GM19238 (cell line): ENCODE measurements around the gene SH3BGRL3.
"Not testable (repeated sequence)": the region's sequence is repeated elsewhere in the genome, so short reads cannot be mapped to it uniquely, and the experiment has no call there.

Source experiments
- DNase-seq: peaks from one replicate; pipeline ENCODE4 v3.0.0; 2011; ENCODE audit warnings: low spot score; ENCODE audit not compliant: insufficient read length

The SH3BGRL3 gene

DNA sequence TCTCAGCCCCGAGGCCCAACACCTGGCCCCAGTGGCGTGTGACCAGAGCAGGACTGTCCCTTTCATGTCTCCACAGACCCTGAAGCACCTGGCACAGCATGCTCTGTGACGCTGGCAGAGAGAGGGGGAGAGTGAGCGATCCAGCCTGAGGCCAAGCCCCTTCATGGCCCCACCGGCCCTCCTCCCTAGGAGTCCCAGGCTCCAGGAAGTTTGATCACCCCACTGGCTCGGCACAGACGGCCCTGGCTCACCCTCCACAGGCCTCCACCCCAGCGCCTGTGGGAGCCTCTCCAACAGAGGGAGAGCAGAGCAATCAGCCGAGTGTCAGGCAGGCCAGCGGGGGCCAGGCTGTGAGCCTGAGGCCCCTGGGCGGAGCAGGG lies 11.0 kb downstream of the SH3BGRL3 start:
- no peak for DNase-seq

DNA sequence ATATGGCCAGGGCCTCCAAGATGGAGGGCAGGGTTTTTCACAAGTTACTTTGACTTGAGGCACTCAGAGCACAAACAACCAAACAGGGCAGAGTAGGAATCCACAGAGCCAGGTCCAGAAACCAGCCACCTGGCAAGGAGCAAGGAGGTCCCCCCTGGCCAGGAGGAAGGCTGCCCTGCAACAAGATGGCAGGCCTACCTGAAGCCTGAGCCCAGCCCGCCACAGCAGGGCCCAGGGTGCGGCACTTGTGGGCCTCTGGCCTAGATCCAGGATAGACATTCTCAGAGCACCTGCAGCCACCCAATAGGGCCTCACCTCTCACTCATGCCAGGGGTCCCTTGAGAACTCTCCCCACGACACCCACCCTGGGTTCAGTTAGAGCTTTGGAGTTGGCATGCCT lies 11.5 kb downstream of the SH3BGRL3 start:
- no peak for DNase-seq

DNA sequence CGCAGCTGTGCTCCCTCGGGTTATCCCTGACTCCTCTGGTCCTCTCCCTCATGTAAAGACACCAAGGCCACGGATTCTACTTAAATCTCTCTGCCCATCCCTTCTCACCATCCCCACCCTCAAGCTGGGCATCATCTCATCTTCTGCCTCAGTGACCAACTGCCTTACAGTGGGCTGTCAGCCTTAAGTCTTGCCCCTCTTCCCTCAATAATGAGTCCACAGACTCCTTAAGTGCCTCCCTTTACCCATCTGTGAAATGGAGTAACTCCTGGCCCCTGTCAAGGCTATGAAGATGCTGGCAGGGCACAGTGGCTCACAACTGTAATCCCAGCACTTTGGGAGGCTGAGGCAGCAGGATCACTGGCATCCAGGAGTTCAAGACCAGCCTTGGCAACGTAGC lies 12.1 kb downstream of the SH3BGRL3 start:
- DNase-seq = no peak

DNA sequence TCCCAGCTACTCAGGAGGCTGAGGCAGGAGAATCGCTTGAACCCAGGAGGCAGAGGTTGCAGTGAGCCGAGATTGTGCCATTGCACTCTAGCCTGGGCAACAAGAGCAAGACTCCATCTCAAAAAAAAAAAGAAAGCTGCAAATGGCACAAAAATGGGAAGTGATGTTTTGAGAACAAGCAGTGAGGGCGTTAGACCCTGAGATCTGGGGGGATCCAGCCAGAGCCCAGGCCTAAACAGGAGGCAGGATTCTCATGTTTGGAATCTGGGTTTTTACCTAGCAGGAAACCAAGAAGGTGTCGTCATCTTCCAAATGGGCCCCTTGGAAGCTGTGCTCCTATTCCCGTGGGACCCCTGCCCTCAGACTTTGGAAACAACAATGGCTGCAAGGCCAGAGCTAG lies 12.8 kb downstream of the SH3BGRL3 start:
- DNase-seq = not testable (repeated sequence)

DNA sequence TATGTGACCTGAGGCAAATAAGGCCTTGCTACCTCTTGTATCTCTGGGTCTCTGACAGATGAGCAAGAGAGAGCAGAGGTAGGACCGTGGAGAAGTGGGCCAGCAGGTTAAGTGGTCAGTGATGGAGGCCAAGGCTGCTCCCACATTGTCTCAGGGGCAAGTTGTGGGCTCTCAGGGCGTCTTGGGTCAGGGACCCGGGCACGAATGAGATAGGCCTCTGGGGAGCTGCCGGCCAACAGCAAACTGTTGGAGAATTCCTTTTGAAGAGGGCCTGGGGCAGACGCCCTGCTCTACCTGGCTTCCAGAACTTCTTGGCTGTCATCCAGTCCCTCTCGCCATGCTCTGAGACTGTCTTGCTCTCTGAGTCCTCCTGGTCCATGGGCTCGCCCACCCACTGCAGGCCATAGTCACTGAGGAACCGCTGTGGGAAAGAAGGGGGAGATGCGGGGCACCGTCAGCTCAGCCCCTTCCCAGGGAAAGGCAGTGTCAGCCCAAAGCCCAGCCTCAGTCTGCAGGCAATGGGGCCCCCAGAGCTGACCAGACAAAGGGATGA lies 14.1 kb downstream of the SH3BGRL3 start:
- no peak for DNase-seq

DNA sequence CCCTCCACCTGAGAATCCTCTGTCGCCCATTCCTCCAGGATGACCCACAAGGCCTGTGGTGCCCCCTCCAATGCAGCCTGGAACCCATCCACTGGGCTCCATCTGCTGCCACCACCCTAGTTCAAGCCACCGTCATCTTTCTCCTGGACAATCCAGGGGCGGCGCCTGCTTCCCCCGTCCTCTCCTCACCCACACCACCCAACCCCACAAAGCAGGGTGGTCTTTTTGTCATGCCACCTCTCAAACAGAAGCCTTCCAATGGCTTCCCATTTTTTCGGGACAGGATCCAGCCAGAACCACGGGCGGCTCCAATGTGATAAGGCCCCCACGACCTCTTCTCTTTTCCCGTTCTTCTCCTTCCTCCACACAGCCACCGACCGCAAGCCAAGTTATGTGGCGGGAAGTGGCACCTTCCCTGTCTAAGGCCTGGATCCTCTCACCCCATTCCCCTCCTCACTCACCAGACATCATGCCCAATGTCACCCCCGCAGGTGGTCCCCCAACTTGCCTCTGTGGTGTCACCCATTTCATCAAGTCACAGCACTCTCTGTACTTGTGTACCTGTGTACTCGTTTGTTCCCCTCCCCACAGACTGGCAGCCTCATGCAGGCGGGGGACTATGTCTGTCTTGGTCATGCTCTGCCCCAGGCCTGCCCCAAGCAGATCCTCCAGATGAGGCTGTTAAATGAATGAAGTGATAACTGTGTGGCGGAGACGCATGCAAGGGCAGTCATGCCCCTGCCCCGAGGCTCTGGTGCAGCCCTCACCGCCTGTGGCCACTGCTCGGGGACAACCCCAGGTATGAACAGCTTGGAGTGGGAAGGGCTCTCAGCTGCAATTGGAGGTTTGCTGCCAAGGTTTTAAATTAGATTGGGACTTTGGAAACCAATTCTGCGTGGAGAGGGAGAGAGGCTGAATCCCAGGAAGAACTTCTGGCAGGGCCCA lies 15.6 kb downstream of the SH3BGRL3 start:
- DNase-seq = no peak

DNA sequence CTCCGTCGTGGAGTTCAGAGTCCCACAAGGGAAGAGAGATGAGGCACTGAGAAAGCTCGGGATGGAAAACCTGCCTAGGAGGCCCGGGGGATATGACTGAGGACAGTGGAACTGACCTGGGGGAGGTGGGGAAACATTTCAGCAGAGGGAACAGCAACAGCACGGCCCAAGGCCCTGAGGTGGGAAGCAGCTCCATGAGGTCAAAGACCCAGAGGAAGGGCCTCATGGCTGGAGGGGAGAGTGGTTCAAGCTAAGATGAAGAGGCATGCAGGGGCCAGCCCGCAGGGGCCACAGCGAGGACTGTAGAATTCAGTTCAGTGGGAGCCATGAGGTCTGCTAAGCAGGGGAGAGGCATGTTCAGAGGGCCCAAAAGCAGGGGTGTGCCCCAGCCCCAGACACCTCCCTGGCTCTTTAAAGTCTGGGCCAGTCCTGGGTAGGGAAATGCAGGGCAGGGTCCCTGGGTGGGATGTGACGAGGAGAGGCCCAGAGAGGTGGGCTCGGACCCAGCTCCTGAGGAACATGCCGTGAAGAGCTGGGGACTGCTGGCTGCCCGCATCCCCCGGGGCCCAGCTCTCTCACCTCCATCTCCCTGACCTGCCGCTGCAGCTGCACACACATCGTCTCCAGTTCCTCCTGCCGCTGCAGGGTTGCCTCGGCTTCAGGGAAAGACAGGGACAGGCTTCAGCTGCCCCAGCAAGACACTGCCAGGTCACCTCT lies 16.6 kb downstream of the SH3BGRL3 start:
- no peak for DNase-seq

DNA sequence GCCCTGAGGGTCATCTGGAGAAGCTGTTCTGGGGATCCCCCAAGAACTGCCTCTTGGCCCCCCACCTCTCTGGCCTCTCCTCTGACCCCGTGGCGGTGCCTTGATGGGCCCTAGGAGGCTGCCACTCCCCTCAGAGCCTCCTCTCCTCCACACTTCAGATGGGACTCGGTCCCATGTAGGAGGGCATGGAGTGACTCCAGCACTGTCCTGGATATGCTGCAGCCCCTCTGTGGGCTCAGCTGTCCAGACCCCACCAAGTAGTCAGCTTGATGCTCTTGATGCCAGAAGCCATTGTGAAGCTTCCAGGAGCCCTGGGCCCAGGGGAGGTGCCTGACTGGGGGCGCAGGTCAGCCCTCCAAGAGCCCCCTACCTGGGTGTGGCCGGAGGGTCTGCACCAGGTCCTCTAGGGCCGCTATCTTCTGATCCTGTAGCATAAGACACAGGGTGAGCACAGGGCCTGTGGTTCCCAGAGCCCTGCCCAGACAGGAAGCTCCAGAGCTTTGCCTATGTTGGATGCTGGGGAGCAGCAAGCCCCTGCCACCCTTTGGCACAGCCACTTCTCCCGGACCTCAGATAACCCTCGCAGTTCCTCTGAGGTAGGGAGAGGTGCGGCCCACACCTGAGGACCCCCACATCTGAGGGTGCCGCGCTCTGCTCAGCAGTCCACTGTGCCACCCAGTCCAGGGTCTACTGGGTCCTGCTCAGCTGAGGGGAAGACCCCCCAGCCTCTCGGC lies 17.3 kb downstream of the SH3BGRL3 start:
- DNase-seq = no peak

DNA sequence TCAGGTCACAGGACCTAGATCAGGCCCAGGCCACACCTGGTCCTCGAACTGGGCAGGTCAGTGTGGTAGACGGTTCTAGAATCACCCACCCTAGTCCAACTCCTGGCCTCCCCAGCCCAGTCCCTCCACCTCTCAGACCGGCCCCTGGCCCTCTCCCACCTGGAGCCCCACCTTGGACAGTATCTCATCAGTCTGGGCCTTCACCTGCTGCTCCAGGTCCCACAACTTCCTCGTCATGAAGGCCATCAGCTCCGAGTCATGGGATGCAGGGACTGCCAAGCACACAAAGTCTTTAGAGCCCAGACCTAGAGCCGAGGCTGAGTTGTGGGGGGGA lies 17.9 kb downstream of the SH3BGRL3 start:
- DNase-seq = no peak

DNA sequence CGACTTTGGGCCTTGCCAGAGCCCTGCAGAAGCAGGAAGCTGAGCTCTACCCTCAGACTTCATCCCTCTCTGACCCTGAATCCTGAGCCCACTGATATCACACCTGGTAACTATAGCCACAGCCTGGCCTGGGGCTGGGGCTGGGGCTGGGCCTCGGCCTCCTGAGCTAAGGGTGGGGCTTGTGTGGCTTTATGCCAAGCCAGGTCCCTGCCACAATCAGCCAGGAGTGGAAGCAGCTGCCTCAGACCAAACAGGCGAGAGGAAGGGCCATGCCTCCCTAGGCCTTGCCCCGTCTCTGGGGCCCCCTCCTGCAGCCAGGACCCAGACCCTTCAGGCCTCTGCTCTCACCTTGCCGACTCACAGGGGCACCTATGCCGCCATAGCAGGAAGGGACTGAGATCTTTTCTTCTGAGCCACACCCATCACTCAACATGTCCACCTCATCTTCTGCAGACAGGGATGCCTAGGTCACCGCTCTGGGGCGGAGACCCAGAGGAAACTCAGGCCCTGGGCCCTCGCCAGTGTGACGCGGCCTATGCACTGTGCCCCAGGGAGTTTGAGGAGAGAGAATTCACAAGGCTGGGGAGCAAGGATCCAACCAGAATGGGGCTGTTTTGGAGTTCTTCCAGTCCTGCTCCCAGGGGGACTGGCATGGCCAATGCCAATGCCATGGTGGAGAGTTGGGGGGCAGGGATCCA lies 20.8 kb downstream of the SH3BGRL3 start:
- no peak for DNase-seq

DNA sequence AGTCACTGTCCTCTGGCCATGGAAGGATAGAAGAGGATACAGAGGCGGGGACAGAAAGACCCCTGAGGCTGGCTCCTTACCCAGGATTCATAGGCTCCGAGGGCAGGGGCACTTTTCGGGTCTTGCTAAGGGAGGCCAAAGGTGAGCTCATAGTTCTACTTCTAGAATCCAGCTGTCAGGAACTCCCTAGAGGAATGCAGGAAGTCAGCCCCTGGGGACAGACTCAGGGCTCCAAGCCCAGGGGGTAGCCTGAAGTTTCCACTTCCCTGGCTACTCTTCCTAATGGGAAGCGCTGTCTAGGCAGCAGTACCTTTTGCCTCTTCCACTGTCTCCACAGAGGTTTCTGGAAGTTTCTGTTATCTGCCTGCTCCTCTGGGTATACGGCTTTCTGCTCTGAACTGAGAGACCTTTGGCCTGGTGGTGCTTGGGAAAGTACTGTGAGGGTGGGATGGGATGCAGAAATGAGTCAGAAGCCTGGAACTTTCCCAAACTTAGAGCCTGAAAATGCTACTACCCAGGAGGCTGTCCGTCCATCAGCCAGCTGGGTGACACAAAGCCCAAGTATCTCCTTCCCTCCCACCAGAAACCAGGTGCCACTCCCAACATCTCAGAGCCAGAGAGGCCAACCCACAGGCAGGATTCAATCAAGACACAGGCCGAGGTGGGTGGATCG lies 23.0 kb downstream of the SH3BGRL3 start:
- no peak for DNase-seq

DNA sequence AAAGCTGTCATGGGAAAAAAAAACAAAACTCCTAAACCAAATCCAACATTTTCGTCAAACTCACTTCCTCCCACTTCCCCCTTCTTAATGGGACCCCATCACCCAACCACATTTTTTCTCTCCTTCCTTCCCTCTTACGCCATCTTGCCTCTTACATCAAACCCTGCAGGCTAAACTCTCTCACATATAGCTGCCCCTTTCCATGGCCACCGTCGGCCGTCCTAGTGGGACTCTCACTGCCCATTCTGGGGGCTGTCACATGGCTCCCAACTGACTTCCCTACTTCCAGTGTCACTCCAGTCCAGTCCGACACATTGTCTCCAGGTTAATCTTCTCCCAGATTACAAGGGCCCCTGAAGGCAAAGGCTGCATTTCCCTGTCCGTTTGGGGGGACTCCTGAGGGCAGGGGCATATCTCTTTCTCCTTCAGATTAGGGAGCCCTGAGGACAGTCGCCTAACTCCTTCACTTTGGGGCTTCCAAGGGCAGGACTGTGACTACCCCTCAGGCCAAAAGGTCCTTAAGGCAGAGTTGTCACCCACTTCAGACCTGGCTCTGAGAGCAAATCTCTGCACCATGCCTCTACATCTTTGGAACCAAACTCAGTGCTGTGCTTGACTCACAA lies 25.9 kb downstream of the SH3BGRL3 start:
- DNase-seq = no peak

DNA sequence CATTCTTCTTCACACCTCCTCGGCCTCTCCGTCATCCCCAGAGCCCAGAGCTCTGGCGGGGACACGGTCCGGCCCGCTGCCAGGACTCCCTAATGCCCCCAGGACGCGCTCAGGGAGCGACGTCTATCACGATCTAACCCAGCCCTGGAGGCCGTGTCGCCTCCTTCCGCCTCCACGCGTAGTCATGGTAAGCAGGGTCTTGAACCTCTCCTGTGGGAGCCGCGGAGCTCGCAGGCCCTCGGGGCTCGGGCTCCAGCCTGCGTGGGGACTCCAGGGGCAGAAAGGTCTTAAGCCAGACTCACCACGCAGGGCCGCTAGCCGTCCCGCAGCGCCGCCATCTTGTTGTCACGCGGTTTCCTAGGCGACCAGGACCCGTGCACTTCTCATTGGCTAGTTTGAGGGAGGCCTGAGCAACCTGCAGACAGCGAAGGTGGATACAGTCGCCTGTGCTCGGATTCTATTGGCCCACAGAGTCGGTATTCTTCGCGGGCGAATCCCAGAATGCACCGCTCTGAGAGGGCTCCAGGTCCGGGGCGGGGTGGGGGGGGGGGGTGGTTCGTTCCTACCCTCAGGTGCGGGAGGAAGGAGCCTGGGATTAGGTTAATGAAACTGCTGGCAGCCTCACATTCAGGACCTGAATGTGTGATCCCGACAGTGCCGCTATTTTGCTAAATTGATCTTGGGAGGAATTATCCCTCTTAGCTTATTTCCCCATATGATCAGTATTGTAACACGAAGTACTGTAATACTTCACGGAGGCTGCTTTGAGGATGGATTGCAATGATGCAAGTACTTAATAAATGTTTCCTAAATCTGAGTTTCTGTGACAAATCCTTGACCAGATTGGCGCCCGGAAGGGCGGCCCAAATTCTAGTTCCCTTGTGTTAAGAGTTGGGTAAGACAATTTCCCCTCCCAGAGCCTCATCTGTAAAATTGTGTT lies 26.7 kb downstream of the SH3BGRL3 start, which contains the start of gene UBXN11:
UBXN11 (minus strand) TSS at position 347 of the 940 bp plus-strand sequence. CDS start 3,753 bp downstream, outside the sequence.
- DNase-seq = peak; percentile 99

DNA sequence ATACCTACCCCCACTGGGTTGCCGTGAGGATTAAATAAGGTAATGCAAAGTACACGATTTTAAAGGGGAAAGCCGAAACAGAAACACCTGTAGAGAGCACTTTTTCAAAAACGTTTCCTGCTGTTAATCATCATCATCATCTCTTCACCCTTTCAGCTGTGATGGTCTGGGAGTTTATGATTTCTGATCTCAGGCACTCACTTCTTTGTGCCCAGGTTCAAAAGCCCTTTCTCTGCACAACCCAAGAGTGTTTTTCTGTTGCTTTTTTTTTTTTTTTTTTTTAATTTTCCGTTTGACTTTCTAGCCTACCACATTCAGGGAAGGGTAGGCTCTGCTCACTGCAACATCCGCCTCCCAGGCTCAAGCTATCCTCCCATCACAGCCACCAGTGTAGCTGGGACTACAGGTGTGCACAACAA lies 27.5 kb downstream of the SH3BGRL3 start:
- DNase-seq = no peak

DNA sequence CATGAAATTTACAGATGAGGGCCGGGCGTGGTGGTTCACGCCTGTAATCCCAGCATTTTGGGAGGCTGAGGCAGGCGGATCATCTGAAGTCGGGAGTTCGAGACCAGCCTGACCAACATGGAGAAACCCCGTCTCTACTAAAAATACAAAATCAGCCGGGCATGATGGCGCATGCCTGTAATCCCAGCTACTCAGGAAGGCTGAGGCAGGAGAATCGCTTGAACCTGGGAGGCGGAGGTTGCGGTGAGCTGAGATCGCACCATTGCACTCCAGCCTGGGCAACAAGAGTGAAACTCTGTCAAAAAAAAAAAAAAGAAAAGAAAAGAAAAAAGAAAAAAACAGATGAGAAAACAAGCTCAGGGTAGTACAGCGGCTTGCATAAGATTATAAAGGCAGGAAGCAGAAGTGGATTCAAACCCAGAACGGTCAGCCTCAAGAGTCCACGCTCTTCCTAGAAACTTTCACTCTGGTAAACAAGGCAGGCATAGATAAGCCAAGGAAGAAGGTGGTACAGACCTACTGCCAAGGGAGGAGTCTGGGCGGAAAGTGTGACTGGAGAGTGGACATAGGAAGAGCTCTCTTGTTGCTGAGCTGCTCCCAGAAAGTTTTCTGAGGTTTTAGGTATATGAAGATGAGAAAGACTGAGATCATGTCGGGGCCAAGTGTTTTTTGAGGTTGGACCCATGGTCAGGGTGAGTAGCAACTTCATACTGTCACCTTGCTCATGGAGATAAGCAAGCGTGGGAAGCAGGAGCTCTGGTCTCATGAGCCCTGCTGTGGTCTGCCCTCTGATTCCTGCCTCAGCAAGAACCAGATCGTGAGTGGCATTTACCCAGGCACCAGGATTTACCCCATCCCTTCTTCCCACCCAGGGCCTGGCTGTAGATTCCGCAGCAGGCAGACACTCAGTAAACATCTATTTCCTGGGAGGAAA lies 28.3 kb downstream of the SH3BGRL3 start:
- DNase-seq = not testable (repeated sequence)

DNA sequence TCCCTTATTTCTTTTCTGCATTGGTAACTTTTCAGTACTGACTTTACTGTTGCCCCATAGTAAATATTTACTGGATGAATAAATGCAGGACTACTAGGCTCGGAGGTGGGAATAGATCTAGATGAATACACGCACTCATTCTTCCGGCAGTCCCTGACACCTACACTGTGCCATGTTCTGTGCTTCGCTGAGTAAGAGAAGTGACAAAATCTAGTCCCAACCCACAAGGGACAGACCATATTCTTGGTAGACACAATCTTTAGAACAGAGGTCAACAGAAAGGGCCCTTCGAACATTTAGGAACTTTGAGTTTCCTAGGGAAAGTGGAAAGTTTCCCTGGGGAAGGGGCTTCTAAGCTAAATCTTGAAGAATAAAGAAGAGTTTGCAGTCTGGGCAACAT lies 34.6 kb downstream of the SH3BGRL3 start:
- no peak for DNase-seq
